GM18508 (cell line): ENCODE data around the gene MZT1.

Experiments
- ATAC-seq: cut with Tn5 transposase; IDR thresholded peaks from one replicate; pipeline ENCODE4 v1.9.1; 2021; ENCODE audit warnings: moderate number of reproducible peaks; ENCODE audit not compliant: insufficient read depth, unreplicated experiment

Gene MZT1

DNA sequence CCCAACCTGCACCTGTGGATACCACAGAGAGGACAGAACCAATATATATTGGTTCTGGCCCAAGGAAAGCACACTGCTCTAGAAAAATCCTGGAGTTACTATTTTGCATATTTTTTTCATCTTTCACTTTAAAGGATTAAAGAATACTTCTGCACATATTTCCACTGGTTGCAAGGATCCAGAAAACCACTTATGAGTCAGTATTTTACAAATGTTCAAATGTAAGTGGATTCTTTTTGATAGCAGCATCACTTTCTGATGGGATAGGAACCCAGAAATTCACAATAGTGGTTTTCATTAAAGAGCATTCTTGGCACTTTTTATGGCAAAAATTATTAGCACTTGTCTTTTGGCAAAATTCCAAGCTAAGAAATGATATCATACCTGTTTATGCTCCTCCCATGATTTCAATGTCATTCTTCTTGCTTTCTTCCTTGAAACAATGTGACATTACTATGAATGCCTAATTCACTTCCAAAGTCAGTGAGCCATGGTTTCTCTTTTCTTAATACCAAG, 38.2 kb downstream of the MZT1 start:
- no peak for ATAC-seq

DNA sequence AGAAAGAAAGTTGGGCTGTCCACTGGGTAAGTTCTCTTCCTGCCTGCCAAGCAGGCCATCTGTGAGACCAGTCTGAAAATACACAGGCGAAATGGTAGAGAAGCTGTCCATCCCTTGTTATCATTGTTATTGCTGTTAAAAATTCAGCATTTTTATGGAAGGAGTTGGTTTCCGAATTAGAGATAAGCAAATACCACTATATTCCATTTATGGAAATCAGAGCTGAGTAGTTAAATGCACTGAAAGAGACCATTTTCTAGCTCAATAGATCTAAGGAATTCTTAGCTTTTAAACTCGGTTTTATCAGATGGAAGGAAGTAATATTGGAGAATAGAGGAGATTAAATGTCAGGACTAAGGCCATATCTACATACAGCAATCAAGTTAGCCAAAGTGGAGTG, 40.7 kb downstream of the MZT1 start:
- ATAC-seq: no peak

DNA sequence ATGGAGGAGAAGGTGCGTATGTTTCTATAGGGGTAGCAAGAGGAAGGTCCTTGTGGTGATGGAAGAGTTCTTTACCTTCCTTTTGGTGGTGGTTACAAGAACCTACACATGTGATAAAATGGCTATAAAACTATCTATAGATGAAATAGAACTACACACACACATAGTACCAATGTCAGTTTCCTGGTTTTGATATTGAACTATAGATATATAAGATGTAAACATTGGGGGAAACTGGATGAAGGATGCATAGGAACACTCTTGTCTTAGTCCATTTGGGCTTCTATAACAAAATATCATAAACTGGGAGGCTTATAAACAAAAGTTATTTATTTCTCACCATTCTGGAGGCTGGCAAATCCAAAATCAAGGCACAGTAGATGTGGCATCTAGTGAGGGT, 47.1 kb downstream of the MZT1 start:
- no peak for ATAC-seq

DNA sequence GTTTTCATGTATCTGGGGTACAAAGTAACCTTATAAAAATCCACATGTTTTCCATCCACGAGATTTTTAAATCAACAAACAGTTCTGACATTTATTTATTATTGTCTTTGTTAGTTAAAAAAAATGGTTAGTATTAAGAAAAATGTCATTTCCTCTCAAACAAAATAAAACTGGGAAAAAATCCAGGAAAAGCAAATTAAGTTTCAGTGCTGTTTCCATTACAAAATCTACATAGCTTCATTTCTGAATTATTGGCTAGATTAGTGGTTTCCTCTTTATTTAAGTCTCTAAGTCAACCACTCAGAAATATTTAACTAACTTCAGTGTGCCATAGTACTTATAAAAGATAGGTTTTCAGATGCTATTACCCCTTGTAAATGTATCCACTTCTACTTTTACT, 49.1 kb downstream of the MZT1 start:
- no peak for ATAC-seq

DNA sequence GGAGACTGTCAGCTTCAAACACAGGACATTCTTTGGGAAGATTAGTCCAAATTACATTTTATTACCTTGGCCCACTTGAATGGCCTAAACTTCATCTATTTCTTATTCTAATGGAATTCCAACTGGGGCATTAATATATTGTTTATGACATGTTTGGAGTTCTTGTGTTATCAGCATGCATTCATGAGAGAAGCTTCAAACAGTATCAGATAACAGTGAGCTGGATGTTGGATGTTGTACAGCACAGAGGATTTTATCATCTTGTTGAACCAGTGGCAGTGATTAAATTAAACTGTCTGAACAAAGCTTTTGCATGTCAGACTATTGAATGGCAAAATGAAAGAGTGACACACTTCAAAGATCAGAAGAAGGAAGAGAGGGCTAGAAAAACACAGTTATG, 50.0 kb downstream of the MZT1 start:
- no peak for ATAC-seq

DNA sequence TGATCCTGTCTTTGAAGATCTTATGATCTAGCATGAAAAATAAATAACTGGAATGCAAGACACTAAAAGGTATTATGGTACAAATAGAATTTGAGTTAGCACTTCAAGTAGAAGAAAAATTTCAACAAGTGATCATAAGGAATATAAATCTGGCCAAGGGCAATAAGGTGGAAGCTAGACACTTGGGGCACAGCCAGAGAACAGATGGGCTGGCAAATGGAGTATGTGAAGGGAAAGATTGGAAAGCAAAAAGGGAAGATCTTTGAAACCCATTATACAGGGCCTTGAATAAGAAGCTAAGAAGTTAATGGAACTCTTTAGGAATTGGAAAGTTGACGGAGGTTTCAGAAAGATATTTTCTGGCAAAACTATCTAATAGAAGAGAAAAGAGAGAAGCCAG, 61.0 kb downstream of the MZT1 start:
- no peak for ATAC-seq

DNA sequence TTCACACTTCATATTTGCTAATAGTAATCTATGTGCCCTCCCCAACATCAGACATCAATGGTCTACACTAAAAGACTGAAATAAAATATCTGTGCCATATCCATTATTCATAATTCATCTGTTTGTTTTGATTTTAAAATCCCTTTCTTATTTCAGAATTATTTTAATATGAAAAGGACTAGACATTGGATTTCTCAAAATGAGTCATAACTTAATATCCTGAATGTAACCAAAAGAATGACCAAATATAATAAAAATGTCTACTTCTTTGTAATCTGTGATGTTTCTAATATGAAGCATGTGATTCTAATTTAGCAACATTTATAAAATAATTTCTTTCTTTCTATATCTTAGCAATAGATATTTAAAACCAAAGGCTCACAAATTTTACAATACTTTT, 64.9 kb downstream of the MZT1 start:
- ATAC-seq: no peak
